Activated naive CD4-positive, alpha-beta T cell treated with Interleukin-2 at 50 U/mL for 16 hours (primary cell): Measurements from ENCODE around the gene ICAM1.
A peak's percentile ranks its signal among the peaks of the same experiment; 100 is the strongest.

Experiments used
- DNase-seq: peaks from one replicate; pipeline ENCODE4 v3.0.0-alpha.2; 2020

ICAM1 gene

DNA sequence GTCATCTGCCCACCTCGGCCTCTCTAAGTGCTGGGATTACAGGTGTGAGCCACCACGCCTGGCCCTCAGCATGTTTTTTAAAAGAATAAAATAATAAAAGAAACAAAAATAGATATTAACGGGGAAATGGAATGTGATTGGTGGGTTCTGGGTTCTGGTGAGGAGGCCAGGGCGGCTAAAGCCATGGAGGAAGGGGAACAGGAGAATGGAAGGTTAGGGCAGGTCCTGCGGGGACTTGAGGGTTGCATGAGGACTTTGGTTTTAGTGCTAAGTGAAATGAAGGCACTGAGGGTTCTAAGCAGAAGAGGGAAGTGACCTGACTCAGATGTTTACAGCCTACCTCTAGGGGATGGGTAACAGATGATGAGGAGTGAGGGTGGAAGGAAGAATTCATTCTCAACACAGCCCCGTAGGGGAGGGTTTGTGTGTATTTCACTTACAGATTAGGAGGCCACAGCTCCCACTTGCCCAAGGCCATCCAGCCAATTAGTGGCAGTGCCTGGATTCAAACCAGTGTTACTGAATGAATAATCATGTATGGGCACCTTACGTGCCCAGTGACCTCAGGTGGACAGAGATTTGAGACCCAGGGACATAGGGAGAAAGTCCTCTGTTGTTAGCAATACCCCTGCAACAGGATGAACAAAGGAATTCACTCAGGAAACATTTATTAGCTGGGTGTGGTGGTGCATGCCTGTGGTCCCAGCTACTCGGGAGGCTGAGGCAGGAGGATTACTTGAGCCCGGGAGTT lies 25.6 kb upstream of the ICAM1 start:
- DNase-seq: no peak

DNA sequence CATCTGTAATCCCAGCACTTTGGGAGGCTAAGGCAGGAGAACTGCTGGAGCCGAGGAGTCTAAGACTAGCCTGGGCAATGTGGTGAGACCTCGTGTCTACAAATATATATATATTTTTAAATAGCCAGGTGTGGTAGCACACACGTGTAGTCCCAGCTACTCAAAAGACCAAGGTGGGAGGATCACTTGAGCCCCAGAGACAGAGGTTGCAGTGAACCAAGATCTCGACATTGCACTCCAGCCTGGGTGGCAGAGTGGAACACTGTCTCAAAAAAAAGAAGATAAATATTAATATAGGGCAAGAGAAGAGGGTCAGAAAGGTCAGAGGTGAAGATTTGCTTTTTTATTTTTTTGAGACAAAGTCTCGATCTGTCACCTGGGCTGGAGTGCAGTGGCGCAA lies 24.4 kb upstream of the ICAM1 start:
- DNase-seq: no peak

DNA sequence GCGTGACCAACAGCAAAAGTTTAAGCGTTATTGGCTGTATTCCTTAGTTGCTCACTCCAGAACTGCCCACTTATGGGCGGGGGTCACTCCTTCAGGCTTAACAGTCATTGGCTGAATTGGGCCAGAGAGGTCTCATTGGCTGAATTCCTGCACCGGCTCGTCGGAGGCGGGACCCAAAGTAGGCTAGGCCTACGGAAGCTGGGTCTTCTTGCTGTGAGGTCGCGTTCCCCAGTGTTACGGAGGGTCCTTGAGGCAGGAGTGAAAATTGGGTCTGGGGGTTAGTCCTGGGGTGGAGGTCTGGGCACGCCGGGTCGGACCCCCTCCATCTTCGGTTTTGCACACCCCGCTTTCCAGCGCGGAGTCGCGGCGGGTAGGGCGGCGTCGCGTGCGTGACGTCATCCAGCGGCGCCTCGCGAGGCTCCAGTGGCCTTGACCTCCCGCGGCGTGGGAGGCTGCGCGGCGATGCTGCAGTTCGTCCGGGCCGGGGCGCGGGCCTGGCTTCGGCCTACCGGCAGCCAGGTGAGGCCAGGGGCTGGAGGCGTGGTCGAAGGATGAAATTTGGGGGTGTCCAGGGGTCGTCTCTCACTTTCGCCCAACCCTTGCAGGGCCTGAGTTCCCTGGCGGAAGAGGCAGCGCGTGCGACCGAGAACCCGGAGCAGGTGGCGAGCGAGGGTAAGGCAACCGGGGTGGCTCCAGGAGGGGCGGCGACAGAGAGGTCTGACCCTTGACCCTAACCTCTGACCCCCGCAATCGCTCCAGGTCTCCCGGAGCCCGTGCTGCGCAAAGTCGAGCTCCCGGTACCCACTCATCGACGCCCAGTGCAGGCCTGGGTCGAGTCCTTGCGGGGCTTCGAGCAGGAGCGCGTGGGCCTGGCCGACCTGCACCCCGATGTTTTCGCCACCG lies 18.9 kb upstream of the ICAM1 start, which contains the start of gene MRPL4:
Gene MRPL4, plus strand, starts transcription at position 423 of the 903 bp plus-strand sequence. Its CDS starts 40 bp downstream, at position 463.
- peak; percentile 97 for DNase-seq

DNA sequence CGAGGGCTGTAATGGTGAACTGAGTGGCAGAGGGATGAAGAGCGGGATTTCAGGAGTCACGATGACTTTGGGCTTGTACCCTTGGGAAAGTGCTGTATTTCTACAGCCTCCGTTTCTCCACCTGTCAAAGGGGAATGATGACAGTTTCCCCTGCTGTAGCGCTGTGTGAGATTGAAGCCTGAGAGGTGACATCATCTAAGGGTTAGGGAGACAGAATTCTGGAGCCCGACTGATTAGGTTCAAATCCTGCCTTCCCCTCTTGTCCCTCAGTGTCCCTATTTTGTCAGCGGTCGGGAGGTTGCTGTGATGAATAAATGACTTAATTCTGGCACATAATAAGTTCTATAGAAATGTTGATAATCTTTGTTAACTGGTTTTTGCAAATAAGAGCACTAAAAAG lies 18.2 kb upstream of the ICAM1 start:
- no peak for DNase-seq

DNA sequence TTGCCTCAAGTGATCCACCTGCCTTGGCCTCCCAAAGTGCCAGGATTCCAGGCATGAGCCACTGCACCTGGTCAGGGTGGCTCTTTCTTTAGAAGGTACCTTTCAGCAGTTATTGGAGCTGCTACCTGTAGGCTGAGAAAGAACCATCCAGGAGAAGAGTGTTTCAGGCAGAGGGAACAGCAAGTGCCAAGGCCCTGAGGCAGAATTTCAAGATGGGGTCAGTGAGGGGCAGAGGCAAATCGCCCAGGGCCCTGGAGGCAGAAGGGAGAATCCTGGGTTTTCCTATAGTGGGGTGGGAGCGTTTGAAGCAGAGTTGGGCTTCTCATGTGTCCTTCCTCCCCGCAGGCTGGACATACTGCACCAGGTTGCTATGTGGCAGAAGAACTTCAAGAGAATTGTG lies 16.7 kb upstream of the ICAM1 start:
- no peak for DNase-seq

DNA sequence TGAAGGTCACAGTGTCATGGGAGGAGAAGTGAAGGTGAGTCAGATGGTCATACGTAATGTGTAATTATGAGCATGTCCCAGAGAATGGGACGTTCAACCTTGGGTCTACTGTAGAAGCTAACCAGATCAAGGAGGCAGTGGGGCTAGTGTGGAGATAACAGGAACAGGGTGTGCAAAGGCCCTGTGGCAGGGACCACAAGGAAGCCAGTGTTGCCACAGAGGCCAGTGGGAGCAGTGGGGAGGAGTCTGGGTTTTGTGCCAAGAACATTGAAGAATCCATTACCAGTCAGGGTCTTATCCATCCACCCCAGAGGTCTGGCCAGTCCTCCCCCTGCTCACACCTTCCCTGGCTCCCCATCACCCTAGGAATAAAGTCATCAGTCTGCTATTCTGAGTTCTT lies 15.6 kb upstream of the ICAM1 start:
- DNase-seq: no peak

DNA sequence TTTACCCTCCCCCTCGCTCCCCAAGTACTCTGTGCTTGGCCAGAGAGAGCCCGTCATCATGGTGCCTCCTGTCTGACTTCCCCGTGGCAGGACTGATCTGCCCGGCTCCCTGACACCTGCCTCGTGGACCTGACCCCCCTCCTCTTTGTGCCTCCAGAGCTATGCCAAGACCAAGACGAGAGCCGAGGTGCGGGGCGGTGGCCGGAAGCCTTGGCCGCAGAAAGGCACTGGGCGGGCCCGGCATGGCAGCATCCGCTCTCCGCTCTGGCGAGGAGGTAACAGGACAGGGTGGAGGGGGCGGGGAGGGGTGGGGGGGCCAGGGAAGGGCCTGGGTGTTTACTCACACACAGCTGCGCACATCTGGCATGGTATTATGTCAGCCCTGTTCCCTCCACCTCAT lies 14.4 kb upstream of the ICAM1 start:
- no peak for DNase-seq

DNA sequence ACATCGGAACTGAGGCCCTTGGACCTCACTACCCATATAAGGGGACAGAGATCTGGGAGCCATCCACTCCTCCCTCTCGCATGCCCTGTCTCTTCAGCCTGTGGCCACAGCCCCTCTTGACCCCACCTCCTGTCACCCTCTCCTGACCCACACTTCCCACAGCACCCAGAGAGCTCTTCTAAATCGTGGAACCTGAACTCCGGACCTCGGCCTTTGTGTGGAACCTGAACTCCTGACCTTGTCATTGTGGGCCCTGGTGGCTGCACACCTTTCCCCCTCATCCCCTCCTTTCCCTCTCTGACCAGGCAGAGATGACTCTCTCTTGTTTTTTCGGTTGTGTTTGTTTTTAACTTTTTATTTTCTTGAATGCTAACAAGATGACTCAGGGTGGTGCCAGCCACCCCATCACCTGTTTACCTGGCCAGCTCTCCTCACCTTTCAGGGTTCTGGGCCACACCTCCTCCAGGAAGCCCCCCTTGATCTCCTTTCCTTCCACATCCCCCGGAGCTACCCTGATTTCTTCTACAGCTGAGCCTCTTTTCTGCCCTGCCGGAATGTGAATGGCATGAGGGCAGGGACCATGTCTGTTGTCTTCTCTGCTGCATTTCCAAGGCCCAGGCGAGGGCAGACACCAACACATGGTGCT lies 13.8 kb upstream of the ICAM1 start:
- no peak for DNase-seq

DNA sequence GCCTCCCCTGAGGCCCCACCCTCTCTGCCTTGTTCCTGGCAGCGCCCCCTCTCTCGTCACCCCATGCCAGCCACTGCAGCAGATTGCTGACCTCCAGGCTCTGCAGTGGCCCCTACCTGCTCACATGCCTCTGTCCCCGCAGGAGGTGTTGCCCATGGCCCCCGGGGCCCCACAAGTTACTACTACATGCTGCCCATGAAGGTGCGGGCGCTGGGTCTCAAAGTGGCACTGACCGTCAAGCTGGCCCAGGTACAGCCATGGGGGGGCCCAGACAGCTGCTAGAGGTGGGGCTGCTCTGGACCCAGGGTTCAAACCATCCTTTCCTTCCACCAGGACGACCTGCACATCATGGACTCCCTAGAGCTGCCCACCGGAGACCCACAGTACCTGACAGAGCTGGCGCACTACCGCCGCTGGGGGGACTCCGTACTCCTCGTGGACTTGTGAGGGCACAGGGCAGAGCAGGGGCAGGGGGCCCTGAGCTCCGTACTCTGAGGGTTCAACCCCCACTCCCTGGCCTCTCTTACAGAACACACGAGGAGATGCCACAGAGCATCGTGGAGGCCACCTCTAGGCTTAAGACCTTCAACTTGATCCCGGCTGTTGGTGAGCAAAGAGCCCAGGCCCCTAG lies 12.7 kb upstream of the ICAM1 start:
- DNase-seq: no peak

DNA sequence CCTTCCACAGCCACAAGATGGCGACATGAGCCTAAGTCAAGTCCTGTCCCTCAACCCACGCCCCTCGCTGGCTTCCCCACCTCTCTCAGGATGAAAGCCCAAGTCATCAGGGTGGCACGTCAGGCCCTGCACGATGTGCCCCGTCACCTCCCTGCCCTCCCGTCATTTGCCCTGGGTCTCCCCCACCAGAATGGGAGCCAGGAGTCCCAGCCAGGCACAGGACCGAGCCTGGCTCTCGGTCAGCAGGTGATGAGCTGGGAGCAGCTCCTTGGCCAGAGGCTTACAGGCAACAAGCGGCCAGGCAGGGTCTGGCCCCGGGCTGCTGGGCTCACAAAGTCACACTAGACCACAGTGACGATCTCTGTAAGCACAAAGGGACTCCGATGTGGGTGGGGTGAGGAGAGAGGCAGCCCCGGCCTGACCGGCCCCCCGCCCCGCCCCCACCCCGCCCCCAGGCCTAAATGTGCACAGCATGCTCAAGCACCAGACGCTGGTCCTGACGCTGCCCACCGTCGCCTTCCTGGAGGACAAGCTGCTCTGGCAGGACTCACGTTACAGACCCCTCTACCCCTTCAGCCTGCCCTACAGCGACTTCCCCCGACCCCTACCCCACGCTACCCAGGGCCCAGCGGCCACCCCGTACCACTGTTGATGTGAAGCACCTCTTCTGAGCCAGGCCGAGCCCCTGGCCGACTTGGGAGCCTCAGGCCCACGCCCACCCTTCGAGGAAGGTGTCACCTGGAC lies 11.6 kb upstream of the ICAM1 start:
- peak; percentile 95 for DNase-seq

DNA sequence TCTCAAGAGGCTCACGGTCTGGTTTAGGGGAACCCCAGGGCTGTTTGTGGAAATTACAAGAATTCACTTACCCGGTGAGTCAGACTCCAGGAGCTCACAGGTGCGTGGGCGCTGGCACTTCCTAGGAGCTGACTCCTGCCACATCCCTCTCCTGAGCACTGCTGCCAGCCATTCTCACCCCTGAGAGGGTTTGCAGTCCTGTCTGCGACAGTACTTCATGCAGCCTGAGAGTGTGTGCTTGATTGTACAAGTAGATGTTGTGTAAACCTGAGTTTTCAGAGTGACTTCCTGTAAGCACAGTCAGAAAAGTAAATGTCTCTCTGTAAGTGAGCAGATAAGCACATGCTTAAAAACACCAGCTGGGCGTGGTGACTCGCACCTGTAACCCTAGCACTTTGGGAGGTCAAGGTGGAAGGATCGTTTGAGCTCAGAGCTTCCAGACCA lies 10.8 kb upstream of the ICAM1 start:
- DNase-seq: peak; percentile 70

DNA sequence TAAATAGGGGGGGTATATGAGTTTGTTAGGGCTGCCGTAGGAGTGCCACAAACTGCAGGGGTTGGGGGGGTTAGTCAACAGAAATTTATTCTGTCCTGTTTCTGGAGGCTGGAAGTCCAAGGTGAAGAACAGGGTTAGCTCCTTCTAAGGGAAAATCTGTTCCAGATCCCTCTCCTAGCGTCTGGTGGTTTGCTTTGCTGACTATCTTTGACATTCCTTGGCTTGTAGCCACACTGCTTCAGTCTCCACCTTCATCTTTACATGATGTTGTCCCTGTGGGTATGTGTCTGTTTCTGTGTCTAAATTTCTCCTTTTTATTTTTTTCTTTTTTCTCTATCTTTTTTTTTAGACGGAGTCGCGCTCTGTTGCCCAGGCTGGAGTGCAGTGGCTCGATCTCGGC lies 8.1 kb upstream of the ICAM1 start:
- DNase-seq: no peak

DNA sequence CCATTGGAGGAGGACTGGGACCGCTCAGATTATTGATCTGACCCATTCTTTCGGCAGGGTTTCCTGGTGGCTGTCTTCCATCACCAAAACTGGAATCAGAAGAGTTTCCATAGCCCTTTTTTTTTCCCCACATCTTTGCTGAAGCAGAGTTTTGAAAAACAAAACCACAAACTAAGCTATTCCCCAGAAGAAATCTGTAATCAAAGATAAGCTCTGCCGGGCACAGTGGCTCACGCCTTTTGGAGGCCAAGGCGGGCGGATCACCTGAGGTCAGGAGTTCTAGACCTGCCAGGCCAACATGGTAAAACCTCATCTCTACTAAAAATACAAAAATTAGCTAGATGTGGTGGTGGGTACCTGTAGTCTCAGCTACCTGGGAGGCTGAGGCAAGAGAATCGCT lies 4.2 kb upstream of the ICAM1 start:
- DNase-seq: no peak

DNA sequence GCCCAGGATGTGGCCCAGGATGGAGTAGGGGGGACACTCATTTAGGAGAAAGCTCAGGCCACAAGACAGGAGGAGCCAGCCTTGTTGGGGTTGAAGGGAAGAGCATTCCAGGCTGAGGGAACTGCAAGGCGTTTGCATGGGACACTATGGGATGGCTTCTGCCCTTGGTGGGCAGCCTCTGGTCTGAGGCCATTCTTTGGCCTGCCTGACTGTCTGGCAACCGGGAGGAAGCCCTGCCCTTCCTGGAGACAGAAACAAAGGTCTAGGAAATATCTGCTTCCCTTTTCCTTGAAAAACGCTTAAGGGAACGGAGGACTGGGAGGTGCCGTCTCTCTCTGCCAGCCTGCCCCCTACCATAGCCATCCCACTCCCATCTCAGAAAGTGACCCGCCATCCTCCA lies 2.8 kb upstream of the ICAM1 start:
- DNase-seq: no peak

DNA sequence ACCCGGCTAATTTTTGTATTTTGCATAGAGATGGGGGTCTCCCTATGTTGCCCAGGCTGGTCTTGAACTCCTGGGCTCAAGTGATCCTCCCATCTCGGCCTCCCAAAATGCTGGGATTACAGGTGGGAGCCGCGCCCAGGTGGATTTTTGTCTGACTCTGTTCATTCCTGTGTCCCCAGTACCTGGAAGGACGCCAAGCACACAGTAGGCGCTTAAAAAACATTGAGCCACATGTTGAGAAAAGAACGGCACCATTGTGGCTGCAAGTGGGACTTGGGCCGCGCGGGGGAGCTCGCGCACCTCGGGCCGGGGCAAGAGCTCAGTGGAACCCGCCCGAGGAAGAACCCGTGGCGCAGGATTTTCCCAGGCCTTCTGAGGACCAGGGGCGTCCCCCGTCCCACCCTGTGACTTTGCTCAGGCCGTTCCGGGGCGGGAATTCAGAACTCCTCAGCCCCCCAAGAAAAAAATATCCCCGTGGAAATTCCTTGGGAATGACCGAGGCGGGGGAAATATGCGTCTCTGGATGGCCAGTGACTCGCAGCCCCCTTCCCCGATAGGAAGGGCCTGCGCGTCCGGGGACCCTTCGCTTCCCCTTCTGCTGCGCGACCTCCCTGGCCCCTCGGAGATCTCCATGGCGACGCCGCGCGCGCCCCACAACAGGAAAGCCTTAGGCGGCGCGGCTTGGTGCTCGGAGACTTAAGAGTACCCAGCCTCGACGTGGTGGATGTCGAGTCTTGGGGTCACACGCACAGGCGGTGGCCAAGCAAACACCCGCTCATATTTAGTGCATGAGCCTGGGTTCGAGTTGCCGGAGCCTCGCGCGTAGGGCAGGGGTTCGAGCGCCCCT lies 1.4 kb upstream of the ICAM1 start:
- peak; percentile 89 for DNase-seq

DNA sequence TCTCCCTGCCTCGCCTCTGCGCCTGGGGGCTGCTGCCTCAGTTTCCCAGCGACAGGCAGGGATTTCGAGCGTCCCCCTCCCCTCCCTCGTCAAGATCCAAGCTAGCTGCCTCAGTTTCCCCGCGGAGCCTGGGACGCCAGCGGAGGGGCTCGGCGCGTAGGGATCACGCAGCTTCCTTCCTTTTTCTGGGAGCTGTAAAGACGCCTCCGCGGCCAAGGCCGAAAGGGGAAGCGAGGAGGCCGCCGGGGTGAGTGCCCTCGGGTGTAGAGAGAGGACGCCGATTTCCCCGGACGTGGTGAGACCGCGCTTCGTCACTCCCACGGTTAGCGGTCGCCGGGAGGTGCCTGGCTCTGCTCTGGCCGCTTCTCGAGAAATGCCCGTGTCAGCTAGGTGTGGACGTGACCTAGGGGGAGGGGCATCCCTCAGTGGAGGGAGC lies 722 bp upstream of the ICAM1 start:
- peak; percentile 74 for DNase-seq

DNA sequence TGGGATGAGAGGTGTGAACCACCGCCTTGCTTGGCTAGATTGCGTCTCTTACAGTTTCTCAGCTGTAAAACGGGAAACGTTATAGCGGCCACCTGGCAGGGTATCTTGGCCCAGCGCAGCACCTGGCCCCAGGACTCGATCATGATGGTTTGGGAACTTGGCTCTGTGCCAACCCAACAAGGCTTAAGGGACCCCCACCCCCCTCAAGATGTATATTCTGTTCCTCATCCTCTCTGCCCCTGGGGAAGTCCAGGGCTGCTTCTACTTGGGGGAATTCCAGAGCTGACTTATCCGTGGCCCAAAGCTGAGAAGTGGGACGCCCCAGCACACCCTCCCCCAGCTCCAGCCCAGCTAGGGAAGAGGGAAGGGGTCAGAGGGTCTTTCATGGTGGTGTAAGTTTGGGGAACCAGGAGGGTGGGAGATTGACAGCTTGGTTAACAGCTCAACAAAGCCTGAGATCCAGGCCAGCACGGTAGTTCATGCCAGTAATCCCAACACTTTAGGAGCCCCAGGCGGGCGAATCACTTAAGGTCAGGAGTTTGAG lies 695 bp downstream of the ICAM1 start:
- peak; percentile 49 for DNase-seq

DNA sequence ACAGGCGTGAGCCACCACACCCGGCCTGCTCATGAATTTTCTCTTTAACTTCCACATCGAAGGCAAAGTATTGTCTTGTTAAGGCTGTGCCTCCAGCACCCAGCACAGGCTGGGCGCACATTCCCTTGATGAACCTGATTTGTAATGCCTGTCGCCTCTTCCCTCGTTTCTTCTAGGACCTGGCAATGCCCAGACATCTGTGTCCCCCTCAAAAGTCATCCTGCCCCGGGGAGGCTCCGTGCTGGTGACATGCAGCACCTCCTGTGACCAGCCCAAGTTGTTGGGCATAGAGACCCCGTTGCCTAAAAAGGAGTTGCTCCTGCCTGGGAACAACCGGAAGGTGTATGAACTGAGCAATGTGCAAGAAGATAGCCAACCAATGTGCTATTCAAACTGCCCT lies 3.7 kb downstream of the ICAM1 start:
- DNase-seq: no peak

DNA sequence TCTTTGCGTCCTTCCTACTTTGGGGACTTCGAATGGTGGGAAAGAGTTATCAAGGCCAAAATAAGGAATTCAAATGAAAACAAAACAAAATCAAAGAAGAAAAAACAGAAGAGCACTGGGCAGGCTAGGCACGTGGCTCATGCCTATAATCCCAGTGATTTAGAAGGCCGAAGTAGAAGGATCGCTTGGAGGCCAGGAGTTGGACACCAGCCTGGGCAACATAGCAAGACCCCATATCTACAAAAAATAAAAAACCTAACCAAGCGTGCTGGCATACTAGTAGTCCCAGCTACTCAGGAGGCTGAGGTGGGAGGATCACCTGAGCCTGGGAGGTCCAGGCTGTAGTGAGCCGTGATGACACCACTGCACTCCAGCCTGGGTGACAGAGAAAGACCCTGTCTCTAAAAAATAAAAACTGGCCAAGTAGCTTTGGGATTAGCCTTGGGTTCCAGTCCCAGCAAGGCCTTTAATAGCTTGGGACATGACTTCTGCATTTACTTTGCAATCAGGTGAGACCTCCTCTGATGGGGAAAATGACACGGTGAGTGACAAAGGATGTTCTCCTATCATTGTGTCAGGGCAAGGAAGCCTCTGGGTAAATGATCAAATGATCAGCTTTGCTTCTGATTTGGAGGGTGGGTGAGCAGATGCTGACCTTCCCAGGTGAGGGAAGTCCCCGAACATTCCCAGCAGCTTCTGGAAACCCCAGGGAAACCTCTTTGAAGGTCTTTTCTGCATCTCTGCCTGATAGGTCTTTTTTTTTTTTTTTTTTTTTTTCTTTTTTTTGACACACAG lies 7.1 kb downstream of the ICAM1 start:
- no peak for DNase-seq

DNA sequence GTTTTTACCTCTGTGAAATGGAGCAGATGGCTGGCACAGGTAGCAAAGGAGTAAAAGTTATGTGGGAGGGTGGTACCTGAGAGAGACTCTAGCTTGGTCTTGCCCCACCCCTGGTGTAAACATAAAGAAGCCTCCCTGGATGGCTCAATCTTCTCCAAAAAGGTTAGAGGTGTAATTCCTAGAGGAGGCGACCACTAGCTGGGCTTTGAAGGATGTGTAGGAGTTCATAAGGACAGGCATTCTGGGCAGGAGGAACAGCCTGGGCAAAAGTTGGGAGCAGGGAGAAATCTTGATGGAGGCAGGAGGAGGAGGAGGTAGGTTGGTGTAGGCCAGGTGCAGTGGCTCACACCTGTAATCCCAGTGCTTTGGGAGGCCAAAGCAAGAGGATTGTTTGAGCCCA lies 8.0 kb downstream of the ICAM1 start:
- DNase-seq: no peak
